ENCODE results near the gene OR5M3.

The OR5M3 gene

DNA sequence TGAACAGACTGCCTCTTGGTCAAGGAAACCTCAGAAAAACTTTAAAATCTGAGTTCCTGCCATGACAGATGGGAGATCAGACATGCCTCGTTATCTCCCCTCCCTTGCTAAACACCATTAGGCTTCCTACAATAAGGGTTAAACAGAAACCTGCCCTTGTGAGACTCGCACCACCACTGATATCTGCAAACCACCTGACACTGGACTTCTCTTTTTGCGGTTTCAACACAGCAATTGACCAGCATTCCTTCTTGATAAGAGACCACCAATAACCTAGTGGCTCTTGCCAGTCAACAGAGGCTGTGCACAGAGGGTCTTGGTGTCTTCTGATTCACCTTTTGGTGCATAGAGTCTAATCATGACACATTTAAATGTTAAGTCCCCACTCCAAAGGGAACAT lies 13.6 kb upstream of the OR5M3 start:
- TF ChIP-seq, protein P1, sequence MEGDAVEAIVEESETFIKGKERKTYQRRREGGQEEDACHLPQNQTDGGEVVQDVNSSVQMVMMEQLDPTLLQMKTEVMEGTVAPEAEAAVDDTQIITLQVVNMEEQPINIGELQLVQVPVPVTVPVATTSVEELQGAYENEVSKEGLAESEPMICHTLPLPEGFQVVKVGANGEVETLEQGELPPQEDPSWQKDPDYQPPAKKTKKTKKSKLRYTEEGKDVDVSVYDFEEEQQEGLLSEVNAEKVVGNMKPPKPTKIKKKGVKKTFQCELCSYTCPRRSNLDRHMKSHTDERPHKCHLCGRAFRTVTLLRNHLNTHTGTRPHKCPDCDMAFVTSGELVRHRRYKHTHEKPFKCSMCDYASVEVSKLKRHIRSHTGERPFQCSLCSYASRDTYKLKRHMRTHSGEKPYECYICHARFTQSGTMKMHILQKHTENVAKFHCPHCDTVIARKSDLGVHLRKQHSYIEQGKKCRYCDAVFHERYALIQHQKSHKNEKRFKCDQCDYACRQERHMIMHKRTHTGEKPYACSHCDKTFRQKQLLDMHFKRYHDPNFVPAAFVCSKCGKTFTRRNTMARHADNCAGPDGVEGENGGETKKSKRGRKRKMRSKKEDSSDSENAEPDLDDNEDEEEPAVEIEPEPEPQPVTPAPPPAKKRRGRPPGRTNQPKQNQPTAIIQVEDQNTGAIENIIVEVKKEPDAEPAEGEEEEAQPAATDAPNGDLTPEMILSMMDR (IDR thresholded peaks at IDR 0.05; ENCODE audit: borderline replicate concordance, insufficient read depth, low read depth, low read length) = no peak
- no peak overlapping the region for H3K4me3 ChIP-seq (ENCODE audit: low read depth, low read length)

DNA sequence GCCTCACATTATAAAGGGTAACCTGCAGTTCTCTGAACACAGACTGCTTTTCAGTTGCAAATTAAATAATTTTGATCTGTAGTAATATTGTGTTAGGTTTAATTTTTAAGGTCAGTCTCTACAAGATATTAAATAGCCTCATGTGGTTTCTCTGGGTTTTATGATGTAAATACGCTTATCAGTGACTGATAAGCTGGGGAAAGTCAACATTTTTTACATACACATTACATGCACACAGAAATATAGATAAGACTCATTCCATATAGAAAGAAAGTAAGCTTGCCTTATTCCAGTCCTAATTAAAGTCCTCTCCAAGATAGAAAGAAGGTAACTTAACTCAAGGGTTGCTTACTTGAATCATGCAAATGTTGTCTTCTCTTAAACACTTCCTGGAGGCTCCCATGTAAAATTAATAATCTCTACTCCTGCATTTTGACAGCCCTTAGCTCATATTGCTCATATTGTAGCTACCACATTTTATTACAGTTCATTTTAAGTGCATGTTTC lies 1.6 kb upstream of the OR5M3 start:
- TF ChIP-seq, protein P1 (IDR thresholded peaks at IDR 0.05; ENCODE audit: borderline replicate concordance, insufficient read depth, low read depth, low read length) = no peak
- H3K4me3 ChIP-seq (ENCODE audit: low read depth, low read length) = no peak overlapping the region

GRCh38 chr11:56457076-56457475 lies 16.1 kb downstream of the OR5M3 start:
- TF ChIP-seq, protein P1 (IDR thresholded peaks at IDR 0.05; ENCODE audit: borderline replicate concordance, insufficient read depth, low read depth, low read length) = no peak
- no peak overlapping the region for H3K4me3 ChIP-seq (ENCODE audit: low read depth, low read length)

- TF ChIP-seq, protein P1 (IDR thresholded peaks at IDR 0.05; ENCODE audit: borderline replicate concordance, insufficient read depth, low read depth, low read length) = no peak
- no peak overlapping the region for H3K4me3 ChIP-seq (ENCODE audit: low read depth, low read length)
Observed at GRCh38 chr11:56453521-56453920, 19.6 kb downstream of the OR5M3 start.
